GM06990 (cell line): ENCODE results near the gene ENTPD8.
"Not testable (repeated sequence)": the region's sequence is repeated elsewhere in the genome, so short reads cannot be mapped to it uniquely, and the experiment has no call there.

ENCODE experiments used
- DNase-seq: peaks from one replicate; pipeline ENCODE4 v3.0.0-alpha.2; 2011; ENCODE audit not compliant: insufficient read length; ENCODE audit errors: extremely low read depth
- H3K27me3 ChIP-seq: replicated peaks from 2 replicates; pipeline ENCODE4 v1.6.0; 2011; ENCODE audit warnings: low read length; ENCODE audit not compliant: control insufficient read depth, insufficient read depth
- H3K36me3 ChIP-seq: 2 replicates; pipeline ENCODE4 v1.5.1; 2011; ENCODE audit warnings: low read length; ENCODE audit not compliant: control insufficient read depth, insufficient read depth
- H3K4me3 ChIP-seq: replicated peaks from 2 replicates; pipeline ENCODE4 v1.5.1; 2011; ENCODE audit warnings: low read depth, mild to moderate bottlenecking, control low read depth, low read length
- CTCF ChIP-seq: IDR thresholded peaks from 2 replicates; pipeline ENCODE4 v1.5.1; 2011; ENCODE audit warnings: low read length, control low read depth, mild to moderate bottlenecking, inconsistent platforms; ENCODE audit not compliant: insufficient read depth, poor library complexity, severe bottlenecking

Gene ENTPD8

GRCh38 chr9:137476856-137477255 lies 35.7 kb upstream of the ENTPD8 start:
- no peak for DNase-seq
- Histone ChIP-seq H3K36me3 (no peaks in the 10 kb centered on the region), H3K4me3 (no peak overlapping the region), H3K27me3 (no peaks in the 10 kb centered on the region)
- no peak for TF ChIP-seq CTCF

- no peak for DNase-seq
- TF ChIP-seq CTCF, result no peak
- Histone ChIP-seq H3K27me3 (no peaks in the 10 kb centered on the region), H3K4me3 (no peak overlapping the region), H3K36me3 (no peaks in the 10 kb centered on the region)
Observed at GRCh38 chr9:137475666-137476065, 34.5 kb upstream of the ENTPD8 start.

- no peaks in the 10 kb centered on the region for H3K36me3 ChIP-seq
- no peak for DNase-seq
- H3K27me3 ChIP-seq, result no peaks in the 10 kb centered on the region
- no peak overlapping the region for H3K4me3 ChIP-seq
- TF ChIP-seq CTCF, result no peak
Observed at GRCh38 chr9:137474271-137474670, 33.1 kb upstream of the ENTPD8 start.

GRCh38 chr9:137470785-137471184 lies 29.6 kb upstream of the ENTPD8 start:
- Histone ChIP-seq H3K4me3 (no peak overlapping the region), H3K36me3 (no peaks in the 10 kb centered on the region), H3K27me3 (no peaks in the 10 kb centered on the region)
- no peak for TF ChIP-seq CTCF
- DNase-seq, result no peak

GRCh38 chr9:137467896-137468295 lies 26.7 kb upstream of the ENTPD8 start:
- no peak for TF ChIP-seq CTCF
- Histone ChIP-seq H3K36me3 (no peaks in the 10 kb centered on the region), H3K27me3 (no peaks in the 10 kb centered on the region), H3K4me3 (no peak overlapping the region)
- DNase-seq, result no peak

- no peak for TF ChIP-seq CTCF
- H3K36me3 ChIP-seq, result no peaks in the 10 kb centered on the region
- no peak for DNase-seq
- no peaks in the 10 kb centered on the region for H3K27me3 ChIP-seq
- no peak overlapping the region for H3K4me3 ChIP-seq
Observed at GRCh38 chr9:137467161-137467581, 26.0 kb upstream of the ENTPD8 start.

- not testable (repeated sequence) for H3K4me3 ChIP-seq, H3K27me3 ChIP-seq, H3K36me3 ChIP-seq, DNase-seq
Observed at GRCh38 chr9:137466389-137467085, 25.4 kb upstream of the ENTPD8 start.
